Measurements from ENCODE around the gene SLC41A2.

The SLC41A2 gene

DNA sequence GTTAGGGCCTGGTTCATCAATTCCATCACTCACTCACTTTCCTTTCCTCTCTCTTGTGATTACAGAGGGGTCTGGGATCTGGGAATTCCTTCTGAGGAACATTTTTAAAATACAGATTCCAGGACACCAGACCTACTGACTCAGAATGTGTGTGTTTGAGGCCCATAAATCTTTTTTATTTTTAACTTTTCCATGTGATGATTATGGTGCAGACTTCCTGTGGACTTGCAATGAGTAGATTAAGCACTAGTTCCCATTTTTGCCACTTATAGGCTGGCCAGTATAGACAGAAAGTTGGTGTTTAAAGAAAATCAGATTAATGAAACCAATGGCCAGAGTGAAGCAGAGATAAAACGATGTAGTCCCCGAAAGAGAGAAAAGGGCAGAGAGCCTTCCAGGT lies 28.1 kb downstream of the SLC41A2 start:
- H3K4me1 Mint-ChIP-seq (ENCODE audit: low read depth): peaks cover 27% of the 10 kb centered on the region
- H3K27ac Mint-ChIP-seq: peak overlapping the region; percentile 86
- H3K4me3 Mint-ChIP-seq: no peak overlapping the region
- no peak for DNase-seq
- H3K9me3 Mint-ChIP-seq: no peaks in the 10 kb centered on the region
- no peaks in the 10 kb centered on the region for H3K27me3 Mint-ChIP-seq
- no peaks in the 10 kb centered on the region for H3K36me3 Mint-ChIP-seq (ENCODE audit: low read depth)

- Mint-ChIP-seq H3K27me3 (no peaks in the 10 kb centered on the region), H3K4me1 (ENCODE audit: low read depth) (peaks cover 27% of the 10 kb centered on the region), H3K27ac (peak overlapping the region; percentile 86), H3K4me3 (no peak overlapping the region), H3K36me3 (ENCODE audit: low read depth) (no peaks in the 10 kb centered on the region), H3K9me3 (no peaks in the 10 kb centered on the region)
- no peak for DNase-seq
Measured at GRCh38 chr12:104929368-104929767, 28.7 kb downstream of the SLC41A2 start.

DNA sequence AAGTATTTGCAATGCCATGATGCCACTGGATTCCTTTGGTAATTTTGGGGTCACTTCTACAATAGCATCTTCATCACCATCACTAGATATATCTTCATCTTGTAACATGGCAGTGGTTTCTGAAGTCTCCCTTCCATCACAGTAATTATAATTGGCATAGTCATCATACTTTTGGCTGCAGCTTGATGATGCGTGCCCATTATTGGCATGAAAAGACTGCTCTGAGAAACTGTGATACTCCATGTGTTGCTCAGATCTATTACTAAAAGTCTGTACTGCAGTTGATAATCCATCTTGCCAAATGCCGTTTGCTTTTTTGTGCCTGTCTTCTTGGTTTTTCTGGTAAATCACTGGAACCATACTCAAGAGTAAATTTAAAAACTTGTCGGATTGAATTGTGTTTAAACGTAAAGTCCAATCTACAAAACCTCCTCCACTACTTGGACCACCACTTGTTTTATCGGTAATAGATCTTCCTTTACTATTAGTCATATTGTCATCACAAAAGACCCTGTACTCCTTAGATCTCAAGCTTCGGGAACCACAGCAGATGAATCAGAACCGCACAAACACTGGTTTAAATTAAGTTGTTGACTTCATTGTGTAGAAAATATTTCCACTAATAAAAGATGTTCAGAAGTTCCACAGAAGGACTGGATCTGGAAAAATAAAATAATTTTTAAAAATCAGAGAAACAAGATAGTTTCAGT lies 29.9 kb downstream of the SLC41A2 start:
- peaks cover 27% of the 10 kb centered on the region for H3K4me1 Mint-ChIP-seq (ENCODE audit: low read depth)
- no peaks in the 10 kb centered on the region for H3K27me3 Mint-ChIP-seq
- no peaks in the 10 kb centered on the region for H3K36me3 Mint-ChIP-seq (ENCODE audit: low read depth)
- no peak overlapping the region for H3K27ac Mint-ChIP-seq
- H3K4me3 Mint-ChIP-seq: no peak overlapping the region
- no peak for DNase-seq
- H3K9me3 Mint-ChIP-seq: no peaks in the 10 kb centered on the region

GRCh38 chr12:104925501-104925900 lies 32.6 kb downstream of the SLC41A2 start:
- Mint-ChIP-seq H3K36me3 (ENCODE audit: low read depth) (peaks cover 7% of the 10 kb centered on the region), H3K4me3 (no peak overlapping the region), H3K27ac (no peak overlapping the region), H3K27me3 (no peaks in the 10 kb centered on the region), H3K4me1 (ENCODE audit: low read depth) (peaks cover 13% of the 10 kb centered on the region), H3K9me3 (peaks cover 13% of the 10 kb centered on the region)
- DNase-seq: no peak

- Mint-ChIP-seq H3K27me3 (no peaks in the 10 kb centered on the region), H3K4me1 (ENCODE audit: low read depth) (no peaks in the 10 kb centered on the region), H3K27ac (no peak overlapping the region), H3K4me3 (no peak overlapping the region), H3K9me3 (peaks cover 13% of the 10 kb centered on the region), H3K36me3 (ENCODE audit: low read depth) (peaks cover 7% of the 10 kb centered on the region)
- DNase-seq: no peak
Measured at GRCh38 chr12:104921340-104921739, 36.8 kb downstream of the SLC41A2 start.

DNA sequence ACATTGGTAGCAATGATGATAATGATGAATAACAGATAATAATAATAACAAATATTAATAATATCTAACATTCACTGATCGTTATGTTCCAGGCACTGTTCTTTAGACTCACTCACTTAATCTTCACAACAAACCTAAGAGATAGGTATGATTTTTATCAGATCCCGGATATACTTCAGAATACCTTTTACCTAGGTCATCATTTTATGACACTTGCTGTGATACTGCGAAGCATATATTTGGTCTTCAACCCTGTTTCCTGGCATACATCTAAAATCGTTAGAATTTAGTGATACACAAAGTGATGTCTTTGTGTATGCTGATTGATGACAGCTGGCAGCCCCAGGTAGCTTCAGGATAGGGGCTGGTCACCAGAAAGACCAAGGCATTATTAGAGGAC lies 46.1 kb downstream of the SLC41A2 start:
- Mint-ChIP-seq H3K27me3 (no peaks in the 10 kb centered on the region), H3K27ac (no peak overlapping the region)

DNA sequence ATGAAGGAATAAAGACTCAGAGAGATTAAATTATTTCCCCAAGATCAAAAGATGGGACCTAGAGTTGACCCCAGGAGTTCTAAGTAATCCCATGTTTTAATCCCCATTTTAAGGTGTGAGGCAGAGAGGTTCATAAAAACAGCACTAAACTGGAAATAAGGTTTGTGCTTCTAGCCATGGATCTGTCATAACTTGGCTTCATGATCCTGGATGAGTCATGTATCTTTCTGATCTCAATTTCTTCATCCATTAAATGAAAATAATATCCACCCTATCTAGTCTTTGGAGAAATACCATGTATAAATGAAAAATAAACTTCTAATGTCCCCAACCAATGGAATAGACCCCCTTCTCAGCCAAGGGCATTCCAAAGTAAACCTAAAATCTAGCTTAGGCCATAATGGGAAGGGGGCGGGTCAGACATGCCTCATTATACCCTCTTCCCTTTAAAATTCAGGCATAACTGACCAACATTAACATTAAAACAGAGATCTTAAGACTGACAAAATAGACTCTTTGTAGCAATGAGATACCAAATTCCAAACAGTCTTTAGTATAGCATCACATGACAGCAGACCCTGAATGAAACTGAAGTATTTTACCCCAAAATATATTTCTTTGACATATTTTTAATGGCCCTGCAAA lies 47.8 kb downstream of the SLC41A2 start:
- no peak for DNase-seq
- no peaks in the 10 kb centered on the region for H3K9me3 Mint-ChIP-seq
- no peaks in the 10 kb centered on the region for H3K36me3 Mint-ChIP-seq (ENCODE audit: low read depth)
- H3K27me3 Mint-ChIP-seq: no peaks in the 10 kb centered on the region
- no peaks in the 10 kb centered on the region for H3K4me1 Mint-ChIP-seq (ENCODE audit: low read depth)
- H3K27ac Mint-ChIP-seq: no peak overlapping the region
- H3K4me3 Mint-ChIP-seq: no peak overlapping the region

More for the DNA sequence above, 46.1 kb downstream of the SLC41A2 start:
- DNase-seq: no peak
- Mint-ChIP-seq H3K9me3 (no peaks in the 10 kb centered on the region), H3K36me3 (ENCODE audit: low read depth) (no peaks in the 10 kb centered on the region), H3K4me1 (ENCODE audit: low read depth) (no peaks in the 10 kb centered on the region), H3K4me3 (no peak overlapping the region)

DNA sequence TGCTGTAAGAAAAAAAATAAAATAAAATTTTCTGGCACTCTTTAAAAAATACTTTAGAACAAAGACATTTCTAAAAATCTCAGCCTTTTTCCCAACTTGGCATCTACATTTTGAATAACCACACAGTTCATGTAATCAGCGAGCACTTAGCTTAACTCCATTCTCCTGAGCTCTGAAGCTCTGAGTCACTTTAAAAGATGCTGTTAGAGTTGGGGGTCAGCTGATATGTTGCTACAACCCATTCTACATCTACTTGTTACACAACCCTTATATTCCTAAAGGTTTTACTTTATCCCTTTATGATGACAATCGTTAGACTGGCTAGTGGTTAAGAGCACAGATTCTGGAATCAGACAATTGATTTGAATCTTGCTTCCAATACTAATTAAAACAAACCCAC lies 48.3 kb downstream of the SLC41A2 start:
- no peaks in the 10 kb centered on the region for H3K4me1 Mint-ChIP-seq (ENCODE audit: low read depth)
- H3K27me3 Mint-ChIP-seq: no peaks in the 10 kb centered on the region
- H3K9me3 Mint-ChIP-seq: no peaks in the 10 kb centered on the region
- H3K27ac Mint-ChIP-seq: no peak overlapping the region
- H3K36me3 Mint-ChIP-seq (ENCODE audit: low read depth): no peaks in the 10 kb centered on the region
- H3K4me3 Mint-ChIP-seq: no peak overlapping the region
- DNase-seq: no peak

Measured in activated T-cell treated with anti-CD3 and anti-CD28 coated beads, Interleukin-2, amount 50 U/mL, for 24 hours (primary cell).